Measurements from ENCODE around the gene FOXA3. TPM values are rescaled to one million over a fixed set of nuclear protein-coding genes. Genes with fewer than 3 reads are reported as not detected.

FOXA3 gene
- total and polyA plus RNA-seq, 2 experiments from 2014 or later: 14.6 to 18.6 TPM

DNA sequence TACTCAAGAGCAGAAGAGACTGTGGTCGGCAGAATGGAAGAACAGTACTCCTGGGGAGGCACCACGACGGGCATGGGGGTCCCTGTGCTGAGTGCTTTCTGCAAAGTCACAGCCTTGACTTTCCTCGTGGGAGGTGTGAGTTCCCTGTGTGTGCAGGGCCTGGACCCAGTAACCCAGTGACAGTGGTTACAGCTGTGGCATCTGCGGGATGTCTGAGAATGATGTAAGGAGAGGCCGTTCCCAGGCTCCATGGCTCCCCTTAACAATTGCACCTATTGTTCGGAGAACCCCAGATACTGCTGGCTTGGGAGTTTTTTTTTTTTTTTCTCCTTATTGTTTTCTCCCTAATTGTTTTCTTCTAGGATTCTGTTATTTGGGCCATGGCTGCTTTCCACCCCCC, 55.6 kb downstream of the FOXA3 start:
- Histone ChIP-seq H3K9me2 (replicated peaks; ENCODE audit: insufficient read depth) (no peaks in the 10 kb centered on the region), H4K20me1 (ENCODE audit: insufficient read depth, poor library complexity, severe bottlenecking) (no peaks in the 10 kb centered on the region), H2AFZ (no peak overlapping the region), H3K4me3 (no peak overlapping the region), H3K79me2 (no peaks in the 10 kb centered on the region), H3K9me3 (ENCODE audit: low read depth) (no peaks in the 10 kb centered on the region), H3K27ac (no peak overlapping the region), H3K27me3 (no peaks in the 10 kb centered on the region), H3K4me1 (ENCODE audit: insufficient read depth) (no peaks in the 10 kb centered on the region), H3K36me3 (replicated peaks; ENCODE audit: insufficient read depth, low read depth) (no peaks in the 10 kb centered on the region), H3K4me2 (no peak overlapping the region)
- DNase-seq (ENCODE audit: low spot score): no peak
- TF ChIP-seq EZH2phosphoT487 (IDR thresholded peaks at IDR 0.05; ENCODE audit: low read depth, severe bottlenecking, unreplicated experiment): no peak
- no peak for TF ChIP-seq CTCF (IDR thresholded peaks at IDR 0.05; ENCODE audit: poor library complexity)
- no peak for TF ChIP-seq EZH2 (IDR thresholded peaks at IDR 0.05; ENCODE audit: borderline replicate concordance)
- WGBS (ENCODE audit: low lambda C conversion rate, missing lambda C conversion rate): 74% methylated on average over 7 of the region's 7 CpGs

GRCh38 chr19:45920458-45920857, 56.3 kb downstream of the FOXA3 start:
- H3K36me3 ChIP-seq (replicated peaks; ENCODE audit: insufficient read depth, low read depth): no peaks in the 10 kb centered on the region
- no peaks in the 10 kb centered on the region for H4K20me1 ChIP-seq (ENCODE audit: insufficient read depth, poor library complexity, severe bottlenecking)
- TF ChIP-seq CTCF (IDR thresholded peaks at IDR 0.05; ENCODE audit: poor library complexity) (no peak), EZH2 (IDR thresholded peaks at IDR 0.05; ENCODE audit: borderline replicate concordance) (no peak), EZH2phosphoT487 (IDR thresholded peaks at IDR 0.05; ENCODE audit: low read depth, severe bottlenecking, unreplicated experiment) (no peak)
- H3K4me2 ChIP-seq: no peak overlapping the region
- H3K79me2 ChIP-seq: no peaks in the 10 kb centered on the region
- no peaks in the 10 kb centered on the region for H3K27me3 ChIP-seq
- WGBS (ENCODE audit: low lambda C conversion rate, missing lambda C conversion rate): 90% methylated on average over 8 of the region's 8 CpGs
- DNase-seq (ENCODE audit: low spot score): no peak
- H2AFZ ChIP-seq: no peak overlapping the region
- H3K4me3 ChIP-seq: no peak overlapping the region
- H3K4me1 ChIP-seq (ENCODE audit: insufficient read depth): no peaks in the 10 kb centered on the region
- H3K9me3 ChIP-seq (ENCODE audit: low read depth): no peaks in the 10 kb centered on the region
- H3K9me2 ChIP-seq (replicated peaks; ENCODE audit: insufficient read depth): no peaks in the 10 kb centered on the region
- H3K27ac ChIP-seq: no peak overlapping the region

- Histone ChIP-seq H3K9me3 (ENCODE audit: low read depth) (no peaks in the 10 kb centered on the region), H3K27ac (no peak overlapping the region), H3K4me1 (ENCODE audit: insufficient read depth) (no peaks in the 10 kb centered on the region), H4K20me1 (ENCODE audit: insufficient read depth, poor library complexity, severe bottlenecking) (no peaks in the 10 kb centered on the region), H3K36me3 (replicated peaks; ENCODE audit: insufficient read depth, low read depth) (no peaks in the 10 kb centered on the region), H2AFZ (no peak overlapping the region), H3K27me3 (no peaks in the 10 kb centered on the region), H3K4me3 (no peak overlapping the region), H3K9me2 (replicated peaks; ENCODE audit: insufficient read depth) (no peaks in the 10 kb centered on the region), H3K4me2 (no peak overlapping the region), H3K79me2 (no peaks in the 10 kb centered on the region)
- WGBS (ENCODE audit: low lambda C conversion rate, missing lambda C conversion rate): 60% methylated on average over 9 of the region's 9 CpGs
- DNase-seq (ENCODE audit: low spot score): no peak
- TF ChIP-seq CTCF (IDR thresholded peaks at IDR 0.05; ENCODE audit: poor library complexity) (no peak), EZH2 (IDR thresholded peaks at IDR 0.05; ENCODE audit: borderline replicate concordance) (no peak), EZH2phosphoT487 (IDR thresholded peaks at IDR 0.05; ENCODE audit: low read depth, severe bottlenecking, unreplicated experiment) (no peak)
These were observed 58.2 kb downstream of the FOXA3 start for GRCh38 chr19:45922281-45922680.

Other genes with a start within 250 kb of the FOXA3 start
- 9.1 and 13.9 TPM in 2 replicates for gene EML2, start 224.9 kb upstream of the FOXA3 start, total RNA-seq
- 17.0 and 20.6 TPM in 2 replicates for gene EML2, start 224.9 kb upstream of the FOXA3 start, polyA plus RNA-seq
- gene GIPR, start 196.1 kb upstream of the FOXA3 start, total RNA-seq: 1.8 and 2.7 TPM in 2 replicates
- 5.6 and 6.7 TPM in 2 replicates for gene GIPR, start 196.1 kb upstream of the FOXA3 start, polyA plus RNA-seq
- gene SNRPD2, start 172.4 kb upstream of the FOXA3 start, total RNA-seq: 149 and 165 TPM in 2 replicates
- gene SNRPD2, start 172.4 kb upstream of the FOXA3 start, polyA plus RNA-seq: 478 and 513 TPM in 2 replicates
- 7.5 and 10.3 TPM in 2 replicates for gene QPCTL, start 171.7 kb upstream of the FOXA3 start, total RNA-seq
- 6.8 and 11.0 TPM in 2 replicates for gene QPCTL, start 171.7 kb upstream of the FOXA3 start, polyA plus RNA-seq
- 4.6 and 7.5 TPM in 2 replicates for gene FBXO46, start 133.4 kb upstream of the FOXA3 start, total RNA-seq
- 13.3 and 14.8 TPM in 2 replicates for gene FBXO46, start 133.4 kb upstream of the FOXA3 start, polyA plus RNA-seq
- gene MEIOSIN, start 130.9 kb upstream of the FOXA3 start, total RNA-seq: not detected in 2 replicates
- gene MEIOSIN, start 130.9 kb upstream of the FOXA3 start, polyA plus RNA-seq: not detected in 2 replicates
- 12.1 and 17.0 TPM in 2 replicates for gene SIX5, start 95.1 kb upstream of the FOXA3 start, total RNA-seq
- 12.6 and 15.6 TPM in 2 replicates for gene SIX5, start 95.1 kb upstream of the FOXA3 start, polyA plus RNA-seq
- 25.2 and 71.4 TPM in 2 replicates for gene DMPK, start 81.8 kb upstream of the FOXA3 start, total RNA-seq
- 46.0 and 60.7 TPM in 2 replicates for gene DMPK, start 81.8 kb upstream of the FOXA3 start, polyA plus RNA-seq
- gene DMWD, start 71.5 kb upstream of the FOXA3 start, total RNA-seq: 18.3 and 23.7 TPM in 2 replicates
- 70.1 and 95.8 TPM in 2 replicates for gene DMWD, start 71.5 kb upstream of the FOXA3 start, polyA plus RNA-seq
- 0.12 TPM in 1 of 2 replicates, not detected in the other for gene RSPH6A, start 49.0 kb upstream of the FOXA3 start, total RNA-seq
- gene RSPH6A, start 49.0 kb upstream of the FOXA3 start, polyA plus RNA-seq: not detected in 2 replicates
- gene SYMPK, start 1.2 kb upstream of the FOXA3 start, total RNA-seq: 33.8 and 41.6 TPM in 2 replicates
- 33.4 and 39.0 TPM in 2 replicates for gene SYMPK, start 1.2 kb upstream of the FOXA3 start, polyA plus RNA-seq
- 23.8 and 25.2 TPM in 2 replicates for gene IRF2BP1, start 21.8 kb downstream of the FOXA3 start, total RNA-seq
- gene IRF2BP1, start 21.8 kb downstream of the FOXA3 start, polyA plus RNA-seq: 11.5 and 15.8 TPM in 2 replicates
- gene MYPOP, start 38.3 kb downstream of the FOXA3 start, total RNA-seq: 2.4 and 3.5 TPM in 2 replicates
- gene MYPOP, start 38.3 kb downstream of the FOXA3 start, polyA plus RNA-seq: 2.5 and 3.1 TPM in 2 replicates
- gene NANOS2, start 50.5 kb downstream of the FOXA3 start, total RNA-seq: not detected in 2 replicates
- gene NANOS2, start 50.5 kb downstream of the FOXA3 start, polyA plus RNA-seq: not detected in 2 replicates
- 0.12 TPM in 1 of 2 replicates, not detected in the other for gene NOVA2, start 109.5 kb downstream of the FOXA3 start, total RNA-seq
- 0.08 and 0.16 TPM in 2 replicates for gene NOVA2, start 109.5 kb downstream of the FOXA3 start, polyA plus RNA-seq
- 3.6 and 4.5 TPM in 2 replicates for gene CCDC61, start 131.1 kb downstream of the FOXA3 start, total RNA-seq
- gene CCDC61, start 131.1 kb downstream of the FOXA3 start, polyA plus RNA-seq: 7.3 and 9.8 TPM in 2 replicates
- gene PGLYRP1, start 158.7 kb downstream of the FOXA3 start, total RNA-seq: not detected in 2 replicates
- gene PGLYRP1, start 158.7 kb downstream of the FOXA3 start, polyA plus RNA-seq: not detected in 2 replicates
- gene IGFL4, start 176.7 kb downstream of the FOXA3 start, total RNA-seq: 1.1 and 1.8 TPM in 2 replicates
- gene IGFL4, start 176.7 kb downstream of the FOXA3 start, polyA plus RNA-seq: 0.41 and 0.83 TPM in 2 replicates